ENCODE data around the gene ICA1.
"Not testable (repeated sequence)": the region's sequence is repeated elsewhere in the genome, so short reads cannot be mapped to it uniquely, and the experiment has no call there.

The ICA1 gene

GRCh38 chr7:8260871-8261694, 884 bp downstream of the ICA1 start:
- DNase-seq = peak; percentile 71

GRCh38 chr7:8259586-8260222, 2.3 kb downstream of the ICA1 start:
- no peak for DNase-seq

GRCh38 chr7:8258734-8259133, 3.2 kb downstream of the ICA1 start:
- no peak for DNase-seq

GRCh38 chr7:8258166-8258565, 3.8 kb downstream of the ICA1 start:
- no peak for DNase-seq

GRCh38 chr7:8255680-8256655, 6.0 kb downstream of the ICA1 start:
- DNase-seq = no peak

- peak; percentile 17 for DNase-seq
These were observed 7.3 kb downstream of the ICA1 start for GRCh38 chr7:8254667-8255066.

GRCh38 chr7:8254215-8254614, 7.8 kb downstream of the ICA1 start:
- no peak for DNase-seq

- no peak for DNase-seq
These were observed 10.8 kb downstream of the ICA1 start for GRCh38 chr7:8251195-8251594.

GRCh38 chr7:8250547-8250946, 11.4 kb downstream of the ICA1 start:
- DNase-seq = no peak

- DNase-seq = no peak
These were observed 12.8 kb downstream of the ICA1 start for GRCh38 chr7:8249121-8249520.

- no peak for DNase-seq
These were observed 15.9 kb downstream of the ICA1 start for GRCh38 chr7:8246020-8246419.

GRCh38 chr7:8245032-8245431, 16.9 kb downstream of the ICA1 start:
- not testable (repeated sequence) for DNase-seq

- DNase-seq = not testable (repeated sequence)
These were observed 18.9 kb downstream of the ICA1 start for GRCh38 chr7:8243059-8243458.

GRCh38 chr7:8239702-8240362, 22.1 kb downstream of the ICA1 start:
- DNase-seq = not testable (repeated sequence)

GRCh38 chr7:8236780-8237407, 25.1 kb downstream of the ICA1 start:
- no peak for DNase-seq

- DNase-seq = no peak
These were observed 28.7 kb downstream of the ICA1 start for GRCh38 chr7:8232999-8233847.

- no peak for DNase-seq
These were observed 32.0 kb downstream of the ICA1 start for GRCh38 chr7:8229927-8230326.

- DNase-seq = no peak
These were observed 32.9 kb downstream of the ICA1 start for GRCh38 chr7:8228766-8229674.

GRCh38 chr7:8228068-8228467, 33.9 kb downstream of the ICA1 start:
- DNase-seq = no peak

- DNase-seq = no peak
These were observed 34.7 kb downstream of the ICA1 start for GRCh38 chr7:8227261-8227660.
